A549 (cell line): ENCODE measurements around the gene IL17REL. TPM values are rescaled to one million over a fixed set of nuclear protein-coding genes. Genes with fewer than 3 reads are reported as not detected.
A peak's percentile ranks its signal among the peaks of the same experiment; 100 is the strongest.

Experiments
- ATAC-seq, 2 experiments: fragments of 200-7000 bp in 1 of 2; fragments of >200 bp in 1 of 2; cut with Nextera tagmentation in 1 of 2; cut with Tn5 transposase in 1 of 2; 3 replicates each; pipeline versions ENCODE4 v1.8.0 to v1.9.1; 2018 to 2020; ENCODE audit warnings: mild to moderate bottlenecking in 1 of 2, moderate library complexity in 1 of 2
- CTCF ChIA-PET: fragments of 300-600 bp; sonication (Branson Sonifier 250); formaldehyde crosslinking; extraction: SDS; loops from one replicate; lab custom pipeline; 2021; ENCODE audit warnings: antibody characterized with exemption, inconsistent platforms; lab: Yijun Ruan, JAX
- POLR2A ChIA-PET: fragments of 350-600 bp; formaldehyde crosslinking; extraction: SDS; loops from one replicate; lab custom pipeline; 2021; ENCODE audit warnings: antibody characterized with exemption, inconsistent platforms; lab: Yijun Ruan, JAX
- DNase-seq, 2 experiments: peaks; one replicate each; pipeline versions ENCODE4 v3.0.0 to v3.0.0-alpha.2; 2011 to 2016; ENCODE audit warnings: low read depth in 1 of 2, low spot score in 1 of 2
- FAIRE-seq: peaks from 2 replicates; lab custom pipeline; 2011; peaks lifted over from hg19 to GRCh38; lab: Jason Lieb, UNC
- H3K27ac ChIP-seq, 2 experiments: fragments of >200 bp; sonication (Bioruptor Twin); formaldehyde crosslinking; 3 replicates each; pipeline ENCODE4 v1.5.1; 2016 to 2017
- H3K4me1 ChIP-seq: fragments of >200 bp; sonication (Bioruptor Twin); formaldehyde crosslinking; 3 replicates; pipeline ENCODE4 v1.6.1; 2016
- H3K4me2 ChIP-seq: fragments of >200 bp; sonication (Bioruptor Twin); formaldehyde crosslinking; 3 replicates; pipeline ENCODE4 v1.6.1; 2016
- H3K4me3 ChIP-seq: fragments of >200 bp; sonication (Bioruptor Twin); formaldehyde crosslinking; 3 replicates; pipeline ENCODE4 v1.5.1; 2016
- H3K9me3 ChIP-seq: fragments of >200 bp; sonication (Bioruptor Twin); formaldehyde crosslinking; 3 replicates; pipeline ENCODE4 v1.6.1; 2016
- ATOH8 ChIP-seq: fragments of 250-450 bp; sonication (Bioruptor Pico); IDR thresholded peaks from 2 replicates; pipeline ENCODE4 v1.5.0; 2020; ENCODE audit warnings: low read depth, mild to moderate bottlenecking, moderate library complexity
- BCL3 ChIP-seq: fragments of >200 bp; sonication (Bioruptor Twin); formaldehyde crosslinking; IDR thresholded peaks from 3 replicates; pipeline ENCODE4 v1.6.1; 2016
- CBX2 ChIP-seq: fragments of 200-600 bp; sonication (generic); IDR thresholded peaks from 2 replicates; pipeline ENCODE4 v1.6.1; 2016; ENCODE audit warnings: low read depth, mild to moderate bottlenecking, borderline replicate concordance
- CHD2 ChIP-seq: fragments of 150-350 bp; IDR thresholded peaks from 2 replicates; pipeline ENCODE4 v1.6.1; 2014; ENCODE audit warnings: low read length; ENCODE audit not compliant: partially characterized antibody
- CTCF ChIP-seq: fragments of >200 bp; sonication (Bioruptor Twin); formaldehyde crosslinking; IDR thresholded peaks from 3 replicates; pipeline ENCODE4 v1.5.1; 2016
- E2F6 ChIP-seq: IDR thresholded peaks from 2 replicates; pipeline ENCODE4 v1.6.1; 2012; ENCODE audit warnings: low read depth, borderline replicate concordance
- EHMT2 ChIP-seq: fragments of 200-600 bp; sonication (generic); IDR thresholded peaks from 2 replicates; pipeline ENCODE4 v1.6.1; 2016; ENCODE audit warnings: antibody characterized with exemption, low read depth, mild to moderate bottlenecking, moderate library complexity
- ELK1 ChIP-seq: fragments of 150-350 bp; IDR thresholded peaks from 2 replicates; pipeline ENCODE4 v1.6.1; 2014; ENCODE audit warnings: low read depth, mild to moderate bottlenecking, low read length
- EP300 ChIP-seq, 2 experiments: fragments of >200 bp; sonication (Bioruptor Twin); formaldehyde crosslinking; IDR thresholded peaks; 2 replicates in 1 of 2; 3 replicates in 1 of 2; pipeline ENCODE4 v1.6.1; 2016 to 2017
- HDAC2 ChIP-seq: fragments of 200-600 bp; sonication (generic); IDR thresholded peaks from 2 replicates; pipeline ENCODE4 v1.6.1; 2016
- HEYL ChIP-seq: fragments of 250-450 bp; sonication (Bioruptor Pico); IDR thresholded peaks from 2 replicates; pipeline ENCODE4 v1.8.0; 2021; ENCODE audit warnings: mild to moderate bottlenecking, moderate library complexity
- HOXA7 ChIP-seq: fragments of 250-450 bp; sonication (Bioruptor Pico); IDR thresholded peaks from 2 replicates; pipeline ENCODE4 v1.5.0; 2020; ENCODE audit warnings: mild to moderate bottlenecking, moderate library complexity
- HOXB13 ChIP-seq: fragments of 250-450 bp; sonication (Bioruptor Pico); IDR thresholded peaks from 2 replicates; pipeline ENCODE4 v1.5.0; 2020; ENCODE audit warnings: low read depth, mild to moderate bottlenecking, moderate library complexity
- HOXB5 ChIP-seq: fragments of 250-450 bp; sonication (Bioruptor Pico); IDR thresholded peaks from 2 replicates; pipeline ENCODE4 v1.5.0; 2020; ENCODE audit warnings: mild to moderate bottlenecking, moderate library complexity
- MAFK ChIP-seq: fragments of 450-650 bp; IDR thresholded peaks from 2 replicates; pipeline ENCODE4 v1.6.1; 2014; ENCODE audit not compliant: partially characterized antibody
- MYC ChIP-seq: IDR thresholded peaks from 2 replicates; pipeline ENCODE4 v1.6.1; 2012; ENCODE audit warnings: mild to moderate bottlenecking, inconsistent platforms, low read length, improper control_type of control experiment, borderline replicate concordance
- NPAS2 ChIP-seq: fragments of 250-450 bp; sonication (Bioruptor Pico); IDR thresholded peaks from 2 replicates; pipeline ENCODE4 v1.8.0; 2022; ENCODE audit warnings: mild to moderate bottlenecking, moderate library complexity, borderline replicate concordance
- PBX3 ChIP-seq: IDR thresholded peaks from 2 replicates; pipeline ENCODE4 v1.6.1; 2012
- POLR2A ChIP-seq: IDR thresholded peaks from 2 replicates; pipeline ENCODE4 v1.6.1; 2012; ENCODE audit warnings: mild to moderate bottlenecking, low read length
- RAD21 ChIP-seq, 2 experiments: fragments of >200 bp in 1 of 2; sonication (Bioruptor Twin) in 1 of 2; formaldehyde crosslinking in 1 of 2; IDR thresholded peaks in 1 of 2; conservative IDR thresholded peaks in 1 of 2; 2 replicates in 1 of 2; 3 replicates in 1 of 2; pipeline ENCODE4 v1.6.1; 2012 to 2018; ENCODE audit warnings: inconsistent platforms in 1 of 2
- RARB ChIP-seq: fragments of 250-450 bp; sonication (Bioruptor Pico); IDR thresholded peaks from 2 replicates; pipeline ENCODE4 v1.8.0; 2021; ENCODE audit warnings: mild to moderate bottlenecking, moderate library complexity
- SMC3 ChIP-seq: fragments of >200 bp; sonication (Bioruptor Twin); formaldehyde crosslinking; IDR thresholded peaks from 3 replicates; pipeline ENCODE4 v1.6.1; 2018; ENCODE audit warnings: inconsistent platforms
- TFCP2L1 ChIP-seq: fragments of 250-450 bp; sonication (Bioruptor Pico); IDR thresholded peaks from 2 replicates; pipeline ENCODE4 v1.5.0; 2021; ENCODE audit warnings: mild to moderate bottlenecking
- TP53 ChIP-seq: fragments of 250-450 bp; sonication (Bioruptor Pico); IDR thresholded peaks from 2 replicates; pipeline ENCODE4 v1.5.0; 2021; ENCODE audit warnings: mild to moderate bottlenecking, moderate library complexity
- USF2 ChIP-seq: fragments of 450-650 bp; IDR thresholded peaks from 2 replicates; pipeline ENCODE4 v1.6.1; 2014; ENCODE audit warnings: antibody characterized with exemption
- WGBS: methylation state at CpG from one replicate; pipeline ENCODE4 v1.1.6; 2017; ENCODE audit errors: missing lambda C conversion rate; 5-methylcytosine and 5-hydroxymethylcytosine counted together
- polyA plus RNA-seq, 4 experiments: library from polyadenylated mRNA; depleted of rRNA in 3 of 4; stranded (reverse); fragments of >200 nt; fragmentation: RNase III in 1 of 4; extraction: RNeasy Plus Mini Kit Qiagen cat#74134 plus additional on column Dnase treatment in 1 of 4; gene quantifications; 2 replicates in 3 of 4; 3 replicates in 1 of 4; pipeline ENCODE4 v1.2.3, GENCODE V29; 2011 to 2017

The IL17REL gene
- polyA plus RNA-seq, 2 of the 4 experiments (the other 2 are of a cell fraction), result 0.06 TPM; not detected in 1

GRCh38 chr22:50058061-50058905, 45.7 kb upstream of the IL17REL start, which contains the start of gene TTLL8:
Gene TTLL8 (minus strand): TSS chr22:50058298.
- WGBS, result 74% methylated on average over 17 of the region's 102 CpGs
- peaks cover 9% of the 10 kb centered on the region; the same call in 2 of the 3 replicates for H3K4me1 ChIP-seq
- TF ChIP-seq SMC3 (no peak), PBX3 (no peak), RAD21 (conservative IDR thresholded peaks at IDR 0.05 in 1 of 2, IDR thresholded peaks at IDR 0.05 in 1 of 2) (no peak), TP53 (CRISPR knock-in tag) (no peak), CHD2 (no peak), POLR2A (no peak), HOXB5 (CRISPR knock-in tag) (no peak), CBX2 (no peak), CTCF (no peak), HOXA7 (CRISPR knock-in tag) (no peak), MAFK (no peak), HOXB13 (no peak), NPAS2 (CRISPR knock-in tag) (no peak), ATOH8 (CRISPR knock-in tag) (no peak)
- FAIRE-seq (no peak), ATAC-seq (peak; percentile 32 to 66; a peak in 4 of 6 replicates), DNase-seq (no peak)
- ChIA-PET CTCF (interaction anchor here (1.4 kb wide), 1 partner anchor 28 kb away, joined by 4 read pairs; no protein-coding TSS in a partner anchor), POLR2A (no interaction called here)
- no peaks in the 10 kb centered on the region for H3K9me3 ChIP-seq
- peak within 1 kb of the TSS; percentile 88 for H3K4me2 ChIP-seq
- H3K27ac ChIP-seq, result peak within 1 kb of the TSS; percentile 56 to 82; a peak in 5 of 6 replicates
- peak within 1 kb of the TSS; percentile 44 for H3K4me3 ChIP-seq

GRCh38 chr22:50057278-50058060, 44.9 kb upstream of the IL17REL start:
- peak overlapping the region; percentile 88 for H3K4me2 ChIP-seq
- WGBS, result 69% methylated on average over 7 of the region's 14 CpGs
- H3K4me1 ChIP-seq, result peaks cover 9% of the 10 kb centered on the region; the same call in 2 of the 3 replicates
- no peak overlapping the region for H3K4me3 ChIP-seq
- ATAC-seq, result peak in 1 of 2 experiments; percentile 60; a peak in 2 of 6 replicates
- ChIA-PET CTCF (no interaction called here), POLR2A (no interaction called here)
- DNase-seq, result no peak
- FAIRE-seq, result no peak
- H3K9me3 ChIP-seq, result no peaks in the 10 kb centered on the region
- no peak overlapping the region for H3K27ac ChIP-seq
- TF ChIP-seq BCL3 (no peak), E2F6 (no peak), USF2 (no peak), MYC (no peak), ELK1 (no peak), RARB (CRISPR knock-in tag) (no peak), PBX3 (no peak), EHMT2 (no peak), HDAC2 (no peak), TFCP2L1 (no peak), HEYL (no peak), EP300 (IDR thresholded peaks at IDR 0.05) (no peak)
